D721Med (cell line): ENCODE data around the gene PTPRG.
A peak's percentile ranks its signal among the peaks of the same experiment; 100 is the strongest.

Experiments used
- DNase-seq: peaks from one replicate; pipeline ENCODE4 v3.0.0; 2011; ENCODE audit warnings: low spot score; ENCODE audit not compliant: insufficient read length
- FAIRE-seq: peaks from 2 replicates; lab custom pipeline; 2011; peaks lifted over from hg19 to GRCh38; lab: Jason Lieb, UNC
- CTCF ChIP-seq: IDR thresholded peaks from 2 replicates; pipeline ENCODE4 v1.5.1; 2012; ENCODE audit warnings: mild to moderate bottlenecking, control low read depth; ENCODE audit not compliant: insufficient read depth; ENCODE audit errors: missing control alignments

PTPRG gene

GRCh38 chr3:61899700-61900462, 338.5 kb downstream of the PTPRG start:
- no peak for TF ChIP-seq CTCF
- FAIRE-seq (peak; percentile 51), DNase-seq (no peak)

- FAIRE-seq, result peak; percentile 73
- TF ChIP-seq CTCF, result no peak
- no peak for DNase-seq
Observed at GRCh38 chr3:61901496-61901895, 340.1 kb downstream of the PTPRG start.

- no peak for FAIRE-seq
- no peak for TF ChIP-seq CTCF
Observed at GRCh38 chr3:61901986-61902385, 340.6 kb downstream of the PTPRG start.

GRCh38 chr3:61903074-61903473, 341.7 kb downstream of the PTPRG start:
- no peak for FAIRE-seq
- no peak for TF ChIP-seq CTCF
- DNase-seq, result no peak

More at GRCh38 chr3:61901986-61902385, 340.6 kb downstream of the PTPRG start:
- DNase-seq, result no peak

- FAIRE-seq (no peak), DNase-seq (no peak)
- no peak for TF ChIP-seq CTCF
Observed at GRCh38 chr3:61903931-61904657, 342.7 kb downstream of the PTPRG start.

- no peak for TF ChIP-seq CTCF
- FAIRE-seq (no peak), DNase-seq (no peak)
Observed at GRCh38 chr3:61907210-61907795, 345.9 kb downstream of the PTPRG start.
